HG03565 (cell line): ENCODE data around the gene PLPPR4.
"Not testable (repeated sequence)": the region's sequence is repeated elsewhere in the genome, so short reads cannot be mapped to it uniquely, and the experiment has no call there.

Source experiments
- ATAC-seq: cut with Tn5 transposase; IDR thresholded peaks from one replicate; pipeline ENCODE4 v1.9.1; 2021; ENCODE audit warnings: mild to moderate bottlenecking, moderate library complexity; ENCODE audit not compliant: unreplicated experiment

PLPPR4 gene

DNA sequence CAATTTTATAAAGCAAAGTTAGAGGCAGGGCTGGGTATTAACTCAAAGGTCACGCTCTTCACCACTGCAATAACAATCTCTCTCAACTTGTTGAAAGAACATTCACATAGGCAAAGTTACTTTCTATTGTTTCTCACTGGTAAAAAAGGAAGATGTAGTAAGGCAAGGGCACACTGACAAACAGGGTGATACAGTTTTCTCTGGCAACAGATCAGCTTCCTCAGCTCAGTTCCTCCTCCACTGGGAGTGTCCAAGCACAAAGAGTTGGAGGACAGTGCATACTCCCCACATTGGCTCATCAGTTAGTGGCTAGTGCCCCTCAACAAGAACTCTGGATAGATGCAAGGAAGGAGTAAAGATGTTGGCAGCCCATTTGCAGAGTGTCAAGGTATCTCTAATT is 3.7 kb downstream of the PLPPR4 start:
- ATAC-seq = no peak

DNA sequence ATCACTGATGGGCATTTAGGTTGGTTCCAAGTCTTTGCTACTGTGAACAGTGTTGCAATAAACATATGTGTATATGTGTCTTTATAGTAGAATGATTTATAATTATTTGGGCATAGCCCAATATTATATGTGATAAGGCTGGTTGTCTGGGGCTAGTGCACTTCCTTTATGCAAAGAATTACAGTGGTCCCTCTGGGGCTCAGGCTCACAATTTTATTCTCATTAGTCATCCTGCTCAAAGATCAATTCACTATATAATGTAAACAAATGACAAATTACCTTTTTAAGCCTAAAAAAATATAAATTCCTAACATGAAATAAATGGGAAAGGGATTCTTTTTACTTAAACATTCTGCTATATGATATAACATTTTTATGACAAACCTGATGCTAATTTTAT is 5.0 kb downstream of the PLPPR4 start:
- ATAC-seq = no peak

DNA sequence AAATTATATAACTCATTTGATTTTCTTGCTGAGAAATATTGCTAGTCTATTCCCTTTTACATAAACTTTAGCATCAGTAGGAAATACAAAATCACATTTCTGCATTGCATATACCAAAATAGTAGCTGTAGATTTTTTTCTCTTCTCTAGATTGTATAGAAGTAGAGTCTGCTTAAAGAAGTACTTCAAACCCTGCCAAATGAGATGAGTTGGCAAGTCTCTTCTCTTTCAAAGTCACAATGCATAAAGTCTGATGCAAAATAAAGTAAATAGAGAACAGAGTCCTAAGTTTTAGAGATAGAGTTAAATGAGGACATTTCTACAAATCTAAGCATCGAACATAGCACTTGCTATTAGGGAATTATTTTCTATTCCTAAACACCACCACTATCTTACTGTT is 6.4 kb downstream of the PLPPR4 start:
- ATAC-seq = no peak

DNA sequence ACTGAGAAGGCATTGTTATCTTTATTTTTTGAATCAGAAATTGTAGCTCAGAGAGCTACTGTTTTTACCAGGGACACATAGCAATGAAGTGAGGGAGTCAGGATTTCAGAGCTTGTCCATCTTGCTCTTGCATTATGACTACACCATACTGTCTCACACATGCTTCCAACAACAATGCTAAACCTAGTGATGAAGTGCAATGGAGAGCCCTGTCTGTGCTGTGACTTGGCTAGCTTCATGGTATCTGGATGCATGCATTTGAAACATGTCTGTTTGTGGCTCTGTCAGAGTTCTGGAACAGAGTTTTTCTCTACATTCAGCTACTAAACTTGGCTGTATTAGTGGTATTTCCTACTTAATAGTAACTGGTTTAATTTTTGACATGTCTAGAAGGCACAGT is 7.0 kb downstream of the PLPPR4 start:
- no peak for ATAC-seq

DNA sequence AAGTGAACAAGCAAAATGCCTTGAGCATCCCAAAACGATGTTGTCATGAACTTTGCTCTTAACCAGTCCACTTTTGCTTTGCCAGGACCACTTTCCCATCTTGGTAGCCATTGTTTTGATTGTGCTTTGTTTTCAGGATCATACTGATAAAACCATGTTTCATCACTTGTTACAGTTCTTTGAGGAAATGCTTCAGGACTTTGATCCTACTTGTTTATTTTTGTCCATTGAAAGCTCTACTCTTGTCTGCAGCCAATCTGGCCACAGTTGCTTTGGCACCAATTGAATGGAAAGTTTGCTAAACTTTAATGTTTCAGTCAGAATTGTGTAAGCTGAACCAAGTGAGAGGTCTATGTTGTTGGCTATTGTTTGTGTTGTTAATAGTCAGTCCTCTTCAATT is 12.8 kb downstream of the PLPPR4 start:
- no peak for ATAC-seq

DNA sequence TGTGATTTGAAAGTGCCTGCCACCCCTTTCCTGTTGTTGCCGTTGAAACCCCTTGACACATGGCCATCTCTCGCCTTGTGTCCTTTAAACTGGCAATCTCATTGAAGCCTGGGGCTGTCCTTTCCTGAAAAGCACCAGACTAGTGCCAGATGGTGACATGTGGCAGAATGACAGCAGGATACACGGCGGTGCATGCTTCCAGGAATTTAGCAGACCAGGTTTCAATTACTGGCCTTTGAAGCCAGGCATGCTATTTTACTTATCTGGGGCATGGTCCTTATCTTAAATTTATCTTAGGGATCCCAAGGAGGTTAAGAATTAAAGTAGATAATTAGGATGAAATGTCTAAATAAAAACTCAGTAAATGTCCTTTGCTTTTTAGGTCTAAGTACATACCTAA is 15.2 kb downstream of the PLPPR4 start:
- ATAC-seq = no peak

DNA sequence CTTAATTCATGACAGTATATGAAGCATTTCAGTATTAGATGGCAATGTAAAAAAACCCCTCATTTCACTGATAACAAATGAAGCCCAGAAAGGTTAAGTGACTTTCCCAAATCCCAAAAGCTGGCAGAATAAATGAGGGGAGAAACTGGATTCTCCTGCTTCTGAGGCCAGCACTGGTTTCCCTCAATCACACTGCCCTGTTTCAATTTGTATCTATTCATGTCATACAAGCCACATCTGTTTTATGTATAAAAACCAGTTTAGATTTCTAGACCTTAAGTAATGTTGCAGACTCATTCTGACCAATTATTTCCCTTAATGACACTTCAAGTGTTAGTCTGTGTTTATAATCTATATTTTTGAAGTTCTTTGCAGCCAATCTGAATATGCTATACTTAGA is 16.8 kb downstream of the PLPPR4 start:
- no peak for ATAC-seq

DNA sequence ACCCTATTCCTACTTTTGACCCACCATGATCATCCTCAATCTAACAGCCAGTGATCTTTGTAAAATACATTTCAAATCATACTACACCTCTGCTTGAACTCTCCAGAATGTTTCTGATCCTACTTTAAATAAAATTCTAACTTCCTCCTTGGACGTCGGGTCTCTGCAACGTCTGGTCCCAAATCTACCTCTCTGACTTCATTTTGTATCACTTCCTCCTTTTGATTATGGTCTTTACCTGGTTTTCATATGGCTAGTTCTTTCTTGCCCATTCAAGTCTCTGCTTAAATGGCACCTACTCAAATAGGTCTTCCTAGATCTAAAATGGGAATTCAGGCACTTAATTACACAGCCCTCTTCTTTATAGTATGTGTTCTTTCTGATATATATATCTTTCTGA is 18.2 kb downstream of the PLPPR4 start:
- no peak for ATAC-seq

DNA sequence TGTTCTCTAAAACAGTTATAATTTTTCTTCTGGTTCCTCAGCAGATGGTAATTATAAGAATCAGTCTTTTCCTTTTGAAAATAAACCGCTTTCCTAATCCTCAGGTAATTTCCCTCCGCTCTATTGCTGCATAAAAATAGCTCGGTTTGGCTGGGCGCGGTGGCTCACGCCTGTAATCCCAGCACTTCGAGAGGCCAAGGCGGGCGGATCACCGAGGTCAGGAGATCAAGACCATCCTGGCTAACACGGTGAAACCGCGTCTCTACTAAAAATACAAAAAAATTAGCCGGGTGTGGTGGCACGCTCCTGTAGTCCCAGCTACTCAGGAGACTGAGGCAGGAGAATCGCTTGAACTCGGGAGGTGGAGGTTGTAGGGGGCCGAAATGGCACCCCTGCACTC is 19.2 kb downstream of the PLPPR4 start:
- ATAC-seq = not testable (repeated sequence)

DNA sequence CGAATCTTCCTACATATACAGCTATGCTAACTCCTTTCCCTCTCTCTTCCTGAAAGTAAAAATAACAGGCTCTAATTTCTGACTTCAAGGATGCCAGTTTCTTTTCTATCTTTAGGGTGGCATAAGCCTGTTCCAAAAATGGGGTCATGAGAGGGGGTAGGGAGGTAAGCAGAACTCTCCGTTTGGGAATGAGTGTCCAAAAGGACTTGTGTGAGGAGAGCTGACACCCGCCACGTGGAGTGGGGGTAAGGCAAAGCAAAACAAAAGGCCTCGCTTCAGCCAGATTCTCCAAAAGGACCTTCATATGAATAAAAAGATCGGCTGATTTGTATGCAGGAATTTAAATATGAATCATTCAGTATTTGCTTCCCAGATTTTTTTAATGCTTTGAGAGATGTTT is 28.6 kb downstream of the PLPPR4 start:
- no peak for ATAC-seq

DNA sequence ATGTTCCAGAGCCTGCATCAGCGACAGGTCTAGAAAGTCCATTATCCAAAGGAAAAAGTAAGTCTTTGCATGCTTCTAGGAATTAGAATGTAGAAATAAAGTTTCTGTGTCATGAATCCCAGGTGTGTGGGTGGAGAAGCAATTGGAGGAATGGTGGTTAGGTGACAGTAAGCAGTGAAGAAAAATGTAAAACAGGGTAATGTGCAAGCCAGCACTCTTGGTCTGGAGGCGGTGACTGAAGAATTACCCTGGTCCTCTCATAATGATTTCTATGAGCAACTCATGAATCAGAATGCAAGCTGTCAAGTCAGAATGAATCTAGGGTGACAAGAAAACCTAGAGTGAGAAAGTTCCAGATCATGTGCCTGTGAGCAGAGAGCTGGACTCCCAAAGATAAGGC is 33.6 kb downstream of the PLPPR4 start:
- no peak for ATAC-seq

DNA sequence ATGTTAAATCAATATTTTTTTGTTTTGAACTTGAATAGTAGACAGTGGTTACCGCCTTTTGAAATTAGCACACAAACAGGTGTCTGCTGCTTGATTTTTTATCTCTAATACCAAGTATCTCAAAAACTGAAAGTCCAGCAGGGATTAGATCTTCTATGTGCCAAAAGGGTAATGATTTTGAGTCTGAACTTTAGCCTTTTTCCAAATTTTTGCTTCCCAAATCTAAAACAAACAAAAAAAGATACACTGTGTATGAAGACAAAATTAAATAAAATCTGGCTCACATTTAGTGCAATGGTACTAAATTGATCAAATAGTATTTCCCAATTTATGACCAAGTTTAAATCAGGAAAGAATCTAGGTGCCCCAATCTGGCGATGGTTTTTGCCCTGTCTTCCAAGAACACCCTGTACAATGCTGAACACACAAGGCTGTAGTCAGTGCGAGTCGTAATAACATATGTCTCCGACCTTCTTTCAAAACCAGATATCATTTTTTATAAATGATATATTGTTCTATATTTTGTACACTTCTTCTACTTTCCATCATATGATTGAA is 40.5 kb downstream of the PLPPR4 start:
- ATAC-seq = no peak

DNA sequence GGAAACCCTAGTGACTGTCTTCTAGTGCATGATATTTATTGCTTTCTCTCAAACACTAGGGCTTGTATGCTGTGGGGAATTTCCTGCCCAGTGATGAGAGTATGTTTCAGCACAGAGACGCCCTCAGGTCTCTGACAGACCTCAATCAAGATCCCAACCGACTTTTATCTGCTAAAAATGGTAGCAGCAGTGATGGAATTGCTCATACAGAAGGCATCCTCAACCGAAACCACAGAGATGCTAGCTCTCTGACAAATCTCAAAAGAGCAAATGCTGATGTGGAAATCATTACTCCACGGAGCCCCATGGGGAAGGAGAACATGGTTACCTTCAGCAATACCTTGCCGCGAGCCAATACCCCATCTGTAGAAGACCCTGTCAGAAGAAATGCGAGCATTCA is 41.3 kb downstream of the PLPPR4 start:
- no peak for ATAC-seq

DNA sequence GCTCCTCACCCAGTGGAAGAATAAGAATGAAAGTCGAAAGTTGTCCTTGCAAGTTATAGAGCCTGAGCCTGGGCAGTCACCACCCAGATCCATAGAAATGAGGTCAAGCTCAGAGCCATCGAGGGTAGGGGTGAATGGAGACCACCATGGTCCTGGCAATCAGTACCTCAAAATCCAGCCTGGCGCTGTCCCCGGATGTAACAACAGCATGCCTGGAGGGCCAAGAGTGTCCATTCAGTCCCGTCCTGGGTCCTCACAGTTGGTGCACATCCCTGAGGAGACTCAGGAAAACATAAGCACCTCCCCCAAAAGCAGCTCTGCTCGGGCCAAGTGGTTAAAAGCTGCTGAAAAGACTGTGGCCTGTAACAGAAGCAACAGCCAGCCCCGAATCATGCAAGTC is 41.8 kb downstream of the PLPPR4 start:
- no peak for ATAC-seq

DNA sequence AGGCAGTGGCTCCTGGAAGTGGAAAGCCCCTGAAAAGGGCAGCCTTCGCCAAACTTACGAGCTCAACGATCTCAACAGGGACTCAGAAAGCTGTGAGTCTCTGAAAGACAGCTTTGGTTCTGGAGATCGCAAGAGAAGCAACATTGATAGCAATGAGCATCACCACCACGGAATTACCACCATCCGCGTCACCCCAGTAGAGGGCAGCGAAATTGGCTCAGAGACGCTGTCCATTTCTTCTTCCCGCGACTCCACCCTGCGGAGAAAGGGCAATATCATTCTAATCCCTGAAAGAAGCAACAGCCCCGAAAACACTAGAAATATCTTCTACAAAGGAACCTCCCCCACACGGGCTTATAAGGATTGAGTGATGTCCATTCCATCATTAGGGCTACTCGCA is 42.4 kb downstream of the PLPPR4 start:
- ATAC-seq = no peak

DNA sequence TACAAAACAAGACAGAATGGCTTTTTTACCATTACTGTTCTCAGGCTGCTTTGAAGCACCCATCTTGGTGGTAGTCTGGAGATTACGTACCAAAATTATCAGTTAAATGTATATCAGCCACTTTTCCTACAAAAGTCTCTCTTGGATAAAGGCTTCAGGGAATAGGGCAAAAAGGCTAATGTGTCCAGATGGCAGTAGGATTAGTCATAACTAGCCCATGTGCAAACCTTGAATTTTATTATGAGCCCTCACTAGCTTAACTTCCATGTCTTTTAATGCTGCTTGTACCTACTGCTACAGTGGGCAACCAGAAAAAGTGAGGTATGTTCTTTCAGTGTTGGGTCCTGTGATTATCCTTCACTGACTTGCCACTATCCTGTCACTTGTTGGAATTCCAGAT is 51.0 kb downstream of the PLPPR4 start:
- ATAC-seq = no peak

DNA sequence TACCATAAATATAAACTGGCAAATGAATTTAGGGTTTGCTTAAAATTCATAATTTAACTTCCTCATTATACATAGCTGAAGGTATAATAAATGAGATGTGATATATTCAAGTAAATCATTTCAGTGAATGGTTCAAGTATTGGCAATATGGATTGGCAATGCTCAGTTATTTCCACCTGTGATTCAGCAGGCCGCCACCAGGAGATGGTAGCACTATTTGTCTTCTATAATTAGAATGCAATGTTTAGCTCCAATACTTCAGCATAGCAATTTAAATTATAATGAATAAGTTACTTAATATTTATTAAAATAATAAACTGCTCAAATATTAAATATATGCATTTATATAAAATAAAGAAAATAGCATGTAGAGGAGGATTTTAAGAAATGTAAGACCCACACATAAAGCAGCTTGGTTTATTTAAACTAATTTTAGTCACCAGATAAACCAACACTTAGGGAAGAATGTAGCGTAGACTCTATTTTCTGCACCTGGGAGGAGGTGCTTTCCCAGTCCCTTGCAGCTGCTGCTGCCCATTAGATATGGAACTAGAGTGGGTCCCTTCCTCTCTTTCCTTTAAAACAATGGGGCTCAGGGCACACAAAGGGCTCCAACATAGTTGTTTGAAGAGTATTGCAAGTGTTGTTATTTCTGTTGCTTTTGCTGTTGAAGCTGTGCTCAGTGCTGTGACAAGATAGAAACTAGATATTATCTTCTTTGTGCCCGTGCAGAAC is 62.1 kb downstream of the PLPPR4 start:
- no peak for ATAC-seq

DNA sequence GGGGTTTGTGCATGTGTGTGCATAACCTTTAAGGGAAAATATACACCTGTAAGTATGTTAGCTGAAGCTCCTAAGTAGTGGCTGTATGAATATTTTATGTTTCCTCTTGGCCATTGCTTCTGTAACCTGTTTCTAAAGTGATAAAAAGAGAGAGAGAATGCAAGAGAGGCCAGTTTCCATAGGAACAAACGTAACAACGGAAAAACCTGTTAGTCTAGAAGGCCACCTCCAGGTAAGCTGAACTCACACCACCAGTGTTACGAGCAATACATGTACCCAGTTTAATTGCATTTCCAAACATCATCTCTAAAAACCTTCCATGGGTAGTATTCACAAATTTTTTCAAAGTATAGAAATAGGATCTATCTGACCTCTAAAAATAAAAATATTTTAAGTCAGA is 63.1 kb downstream of the PLPPR4 start:
- ATAC-seq = no peak

DNA sequence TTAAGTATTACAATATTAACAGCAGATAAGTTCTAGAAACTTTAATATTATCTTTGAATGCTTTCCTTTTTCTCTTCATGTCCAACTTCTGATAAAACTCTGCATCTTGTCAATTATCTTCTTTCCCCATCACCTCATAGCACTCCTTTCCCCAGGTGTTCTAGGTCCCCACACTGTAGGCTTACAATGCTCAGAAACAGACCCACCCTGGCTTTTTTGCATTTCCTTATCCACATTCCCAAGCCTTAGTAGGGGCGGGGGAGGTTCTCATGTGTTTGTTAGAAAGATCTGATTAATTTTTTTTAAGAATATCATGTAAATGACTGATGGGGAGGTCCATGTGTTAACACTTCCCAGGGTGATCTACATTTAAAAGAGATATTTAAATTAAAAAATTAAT is 63.9 kb downstream of the PLPPR4 start:
- no peak for ATAC-seq

DNA sequence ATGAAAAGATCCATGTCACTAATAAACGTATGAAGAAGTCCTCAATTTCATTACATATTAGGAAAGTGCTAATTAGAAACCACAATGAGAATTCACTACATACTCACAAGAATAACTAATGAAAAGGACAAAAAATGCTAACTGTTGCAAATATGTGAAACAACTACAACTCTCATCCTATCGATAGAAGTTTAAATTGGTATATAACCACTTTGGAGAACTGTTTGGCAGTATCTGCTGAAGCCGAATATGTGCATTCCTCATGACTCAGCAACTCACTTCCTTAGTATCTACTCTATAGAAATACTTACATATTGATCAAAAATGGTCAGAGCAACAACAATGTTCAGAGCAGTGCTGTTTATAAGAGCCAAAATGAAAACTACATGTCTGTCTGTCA is 66.8 kb downstream of the PLPPR4 start:
- ATAC-seq = no peak

DNA sequence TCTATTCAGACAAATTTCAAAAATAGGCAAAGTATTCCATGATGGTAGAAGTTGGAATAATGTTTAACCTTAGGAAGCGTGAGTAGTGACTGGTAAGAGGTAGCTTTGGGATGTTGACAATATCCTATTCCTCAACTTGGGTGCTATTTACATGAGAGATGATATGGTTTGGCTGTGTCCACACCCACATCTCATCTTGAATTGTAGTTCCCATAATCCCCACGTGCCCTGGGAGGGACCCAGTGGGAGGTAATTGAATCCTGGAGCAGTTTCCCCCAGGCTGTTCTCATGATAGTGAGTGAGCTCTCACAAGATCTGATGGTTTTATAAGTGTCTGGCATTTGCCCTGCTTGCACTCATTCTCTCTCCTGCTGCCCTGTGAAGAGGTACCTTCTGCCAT is 67.3 kb downstream of the PLPPR4 start:
- no peak for ATAC-seq

DNA sequence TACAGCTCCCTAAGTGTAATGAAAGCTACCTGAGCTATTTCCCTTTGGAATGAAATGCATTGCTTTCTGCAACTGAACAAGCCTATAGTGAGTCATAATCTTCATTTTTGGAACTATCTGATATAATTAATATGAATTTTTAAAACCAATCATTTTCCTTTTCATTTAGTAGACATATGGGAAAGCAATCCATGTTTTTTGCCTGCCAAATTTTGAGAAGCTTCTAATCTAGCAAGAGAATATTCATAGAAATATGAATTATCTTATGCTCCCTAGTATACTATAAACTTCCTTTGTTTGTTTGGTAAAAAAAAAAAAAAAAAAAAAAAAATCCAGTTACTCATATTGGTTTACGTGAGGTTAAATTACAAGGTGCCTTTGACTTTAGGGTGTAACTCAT is 68.3 kb downstream of the PLPPR4 start:
- no peak for ATAC-seq

DNA sequence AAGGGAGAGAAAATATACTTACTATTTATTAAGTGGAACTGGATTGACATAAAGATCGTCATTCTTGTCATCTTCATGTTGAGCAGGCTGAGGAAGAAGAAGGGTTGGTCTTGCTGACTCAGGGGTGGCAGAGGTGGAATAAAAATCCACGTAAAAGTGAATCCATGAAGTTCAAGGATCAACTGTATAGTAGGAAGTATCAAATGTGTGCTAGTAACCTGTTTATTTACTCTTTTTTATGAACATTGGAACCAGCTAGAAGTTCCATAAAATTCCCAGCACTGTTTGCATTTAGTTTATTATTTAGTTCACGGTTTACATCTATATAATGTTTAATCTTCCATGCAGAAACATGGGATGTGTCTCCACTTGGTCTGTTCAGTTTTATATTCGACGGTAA is 70.7 kb downstream of the PLPPR4 start:
- ATAC-seq = no peak
